Measurements from ENCODE around the gene RASA3. TPM values are rescaled to one million over a fixed set of nuclear protein-coding genes. Genes with fewer than 3 reads are reported as not detected.

The RASA3 gene
- total RNA-seq, 1 donor from 2014 or later: 41.1 TPM

DNA sequence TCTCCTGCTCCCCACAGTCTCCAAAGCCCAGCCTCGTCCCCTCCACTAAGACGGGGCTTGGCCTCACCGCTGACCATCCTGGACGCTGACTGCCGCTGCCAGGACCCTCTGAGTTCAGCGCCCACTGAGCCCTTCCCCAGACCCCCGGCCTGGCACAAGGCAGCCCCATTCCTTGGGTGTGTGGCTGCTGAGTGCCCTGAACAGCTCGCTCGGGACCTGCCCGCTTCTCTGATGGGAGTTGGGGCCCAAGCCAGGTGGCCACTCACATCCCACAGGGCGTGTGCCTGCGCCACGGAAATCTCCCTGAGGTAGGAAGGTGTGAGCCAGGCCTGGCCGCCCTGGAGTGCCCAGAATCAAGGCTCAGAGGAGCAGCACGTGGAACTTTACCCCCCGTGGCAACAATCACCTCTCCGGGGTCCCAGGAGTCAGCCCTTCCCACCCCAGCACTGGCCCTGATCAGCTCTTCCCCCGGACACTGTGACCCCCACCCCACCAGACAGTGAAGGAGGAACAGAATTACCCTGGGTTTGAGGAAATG lies 179.4 kb downstream of the RASA3 start:
- no peak overlapping the region for H2AFZ ChIP-seq (ENCODE audit: low read depth, low read length)
- no peak overlapping the region for H3K27ac ChIP-seq (ENCODE audit: low read depth, low read length)
- no peak for FAIRE-seq
- peaks cover 25% of the 10 kb centered on the region for H4K20me1 ChIP-seq (ENCODE audit: insufficient read depth, low read length)
- peaks cover 11% of the 10 kb centered on the region for H3K9me3 Mint-ChIP-seq (ENCODE audit: unreplicated experiment)
- H3K4me2 ChIP-seq (ENCODE audit: low read length): no peak overlapping the region
- no peaks in the 10 kb centered on the region for H3K4me1 Mint-ChIP-seq (ENCODE audit: low read depth, unreplicated experiment)
- H3K4me3 Mint-ChIP-seq (ENCODE audit: unreplicated experiment): no peak overlapping the region
- H3K27me3 Mint-ChIP-seq (ENCODE audit: low read depth, unreplicated experiment): no peaks in the 10 kb centered on the region
- peaks cover 5% of the 10 kb centered on the region for H3K36me3 ChIP-seq (ENCODE audit: insufficient read depth, low read length)
- H3K27ac Mint-ChIP-seq (ENCODE audit: unreplicated experiment): no peak overlapping the region
- no peaks in the 10 kb centered on the region for H3K4me1 ChIP-seq (ENCODE audit: insufficient read depth, low read length)
- H3K79me2 ChIP-seq (ENCODE audit: insufficient read depth, low read length): no peaks in the 10 kb centered on the region
- peaks cover 41% of the 10 kb centered on the region for H3K36me3 Mint-ChIP-seq (ENCODE audit: low read depth, unreplicated experiment)
- no peaks in the 10 kb centered on the region for H3K9me3 ChIP-seq (ENCODE audit: insufficient read depth, low read depth, low read length)
- no peak overlapping the region for H3K9ac ChIP-seq (ENCODE audit: low read length)
- TF ChIP-seq, protein P1, sequence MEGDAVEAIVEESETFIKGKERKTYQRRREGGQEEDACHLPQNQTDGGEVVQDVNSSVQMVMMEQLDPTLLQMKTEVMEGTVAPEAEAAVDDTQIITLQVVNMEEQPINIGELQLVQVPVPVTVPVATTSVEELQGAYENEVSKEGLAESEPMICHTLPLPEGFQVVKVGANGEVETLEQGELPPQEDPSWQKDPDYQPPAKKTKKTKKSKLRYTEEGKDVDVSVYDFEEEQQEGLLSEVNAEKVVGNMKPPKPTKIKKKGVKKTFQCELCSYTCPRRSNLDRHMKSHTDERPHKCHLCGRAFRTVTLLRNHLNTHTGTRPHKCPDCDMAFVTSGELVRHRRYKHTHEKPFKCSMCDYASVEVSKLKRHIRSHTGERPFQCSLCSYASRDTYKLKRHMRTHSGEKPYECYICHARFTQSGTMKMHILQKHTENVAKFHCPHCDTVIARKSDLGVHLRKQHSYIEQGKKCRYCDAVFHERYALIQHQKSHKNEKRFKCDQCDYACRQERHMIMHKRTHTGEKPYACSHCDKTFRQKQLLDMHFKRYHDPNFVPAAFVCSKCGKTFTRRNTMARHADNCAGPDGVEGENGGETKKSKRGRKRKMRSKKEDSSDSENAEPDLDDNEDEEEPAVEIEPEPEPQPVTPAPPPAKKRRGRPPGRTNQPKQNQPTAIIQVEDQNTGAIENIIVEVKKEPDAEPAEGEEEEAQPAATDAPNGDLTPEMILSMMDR (IDR thresholded peaks at IDR 0.05; ENCODE audit: insufficient read depth, low read depth, low read length): no peak
- no peak for TF ChIP-seq EZH2 (IDR thresholded peaks at IDR 0.05; ENCODE audit: insufficient read depth, low read length)
- no peaks in the 10 kb centered on the region for H3K27me3 ChIP-seq (ENCODE audit: insufficient read depth, low read length)
- no peak overlapping the region for H3K4me3 ChIP-seq (ENCODE audit: insufficient read depth, low read depth, low read length)
- no peak for DNase-seq (ENCODE audit: low read depth)

DNA sequence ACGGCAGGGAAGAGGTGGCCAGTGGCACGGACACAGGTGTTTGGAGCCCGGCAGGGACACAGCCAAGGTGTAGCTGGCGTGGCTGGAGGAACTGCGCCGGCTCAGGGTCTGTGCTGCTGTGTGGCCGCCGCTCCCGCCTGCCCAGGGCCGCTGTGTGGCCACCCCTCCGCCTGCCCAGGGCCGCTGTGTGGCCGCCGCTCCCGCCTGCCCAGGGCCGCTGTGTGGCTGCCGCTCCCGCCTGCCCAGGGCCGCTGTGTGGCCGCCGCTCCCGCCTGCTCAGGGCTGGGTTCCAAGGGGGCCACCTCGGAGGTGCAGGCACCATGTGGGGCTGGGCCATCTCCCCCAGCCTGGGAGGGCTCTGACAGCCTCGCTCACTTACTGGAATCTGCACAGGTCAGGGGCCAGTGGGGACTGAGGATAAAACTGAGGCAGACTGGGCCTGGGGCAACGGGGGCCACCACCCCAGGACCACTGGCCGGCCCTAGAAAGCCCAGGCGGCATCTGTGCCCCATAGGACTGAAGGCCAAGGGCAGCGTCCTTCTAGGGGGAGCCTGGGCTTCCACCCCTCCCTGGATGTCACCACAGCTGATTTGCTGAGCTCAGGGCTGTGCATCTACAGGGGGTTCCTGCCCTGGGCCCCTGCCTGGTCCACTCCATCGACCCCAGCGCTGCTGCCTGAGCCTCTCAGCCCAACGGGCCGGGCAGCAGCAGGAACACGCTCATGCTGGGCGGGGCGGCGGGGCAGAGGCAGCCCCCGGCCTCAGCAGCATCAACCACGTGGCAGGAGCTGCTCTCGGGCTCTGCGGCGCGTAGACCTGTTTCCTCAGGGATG lies 180.1 kb downstream of the RASA3 start:
- H3K27ac Mint-ChIP-seq (ENCODE audit: unreplicated experiment): no peak overlapping the region
- no peaks in the 10 kb centered on the region for H3K4me1 Mint-ChIP-seq (ENCODE audit: low read depth, unreplicated experiment)

More for the DNA sequence above, 180.1 kb downstream of the RASA3 start:
- Mint-ChIP-seq H3K9me3 (ENCODE audit: unreplicated experiment) (peaks cover 12% of the 10 kb centered on the region), H3K36me3 (ENCODE audit: low read depth, unreplicated experiment) (peaks cover 43% of the 10 kb centered on the region), H3K27me3 (ENCODE audit: low read depth, unreplicated experiment) (no peaks in the 10 kb centered on the region), H3K4me3 (ENCODE audit: unreplicated experiment) (no peak overlapping the region)
- H3K36me3 ChIP-seq (ENCODE audit: insufficient read depth, low read length): peaks cover 5% of the 10 kb centered on the region
- no peak overlapping the region for H3K4me2 ChIP-seq (ENCODE audit: low read length)
- TF ChIP-seq, protein P1 (IDR thresholded peaks at IDR 0.05; ENCODE audit: insufficient read depth, low read depth, low read length): no peak
- TF ChIP-seq EZH2 (IDR thresholded peaks at IDR 0.05; ENCODE audit: insufficient read depth, low read length): no peak
- DNase-seq (ENCODE audit: low read depth): no peak
- no peak overlapping the region for H3K9ac ChIP-seq (ENCODE audit: low read length)
- no peaks in the 10 kb centered on the region for H3K79me2 ChIP-seq (ENCODE audit: insufficient read depth, low read length)
- H2AFZ ChIP-seq (ENCODE audit: low read depth, low read length): no peak overlapping the region
- no peak overlapping the region for H3K27ac ChIP-seq (ENCODE audit: low read depth, low read length)
- no peaks in the 10 kb centered on the region for H3K27me3 ChIP-seq (ENCODE audit: insufficient read depth, low read length)
- peaks cover 25% of the 10 kb centered on the region for H4K20me1 ChIP-seq (ENCODE audit: insufficient read depth, low read length)
- H3K4me3 ChIP-seq (ENCODE audit: insufficient read depth, low read depth, low read length): no peak overlapping the region
- no peaks in the 10 kb centered on the region for H3K9me3 ChIP-seq (ENCODE audit: insufficient read depth, low read depth, low read length)
- no peak for FAIRE-seq
- H3K4me1 ChIP-seq (ENCODE audit: insufficient read depth, low read length): no peaks in the 10 kb centered on the region

Measured in astrocyte (in vitro differentiated cells and primary cell).